Uterus (tissue), 4 donors: ENCODE data around the gene TMEM92. TPM values are rescaled to one million over a fixed set of nuclear protein-coding genes. Genes with fewer than 3 reads are reported as not detected.
"Not testable (repeated sequence)": the region's sequence is repeated elsewhere in the genome, so short reads cannot be mapped to it uniquely, and the experiment has no call there.

Experiments
- DNase-seq, 2 donors: peaks; one replicate each; pipeline ENCODE4 v3.0.0-alpha.2; 2019 to 2020
- H3K27ac ChIP-seq, 2 donors: fragments of 200-600 bp; sonication (generic); 1 replicate in 1 of 2; 2 replicates in 1 of 2; pipeline ENCODE4 v1.5.1; 2016 to 2018
- H3K27me3 ChIP-seq, 2 donors: fragments of 200-600 bp; sonication (generic); one replicate each; pipeline ENCODE4 v1.5.1; 2018 to 2019; ENCODE audit warnings: control low read depth in 1 of 2
- H3K36me3 ChIP-seq, 2 donors: fragments of 200-600 bp; sonication (generic); one replicate each; pipeline ENCODE4 v1.5.1; 2019; ENCODE audit warnings: control low read depth in 1 of 2
- H3K4me1 ChIP-seq, 2 donors: fragments of 200-600 bp; sonication (generic); one replicate each; pipeline ENCODE4 v1.5.1; 2018 to 2019; ENCODE audit warnings: control low read depth in 1 of 2
- H3K4me3 ChIP-seq, 2 donors: fragments of 200-600 bp; sonication (generic); 1 replicate in 1 of 2; 2 replicates in 1 of 2; pipeline ENCODE4 v1.5.1; 2018 to 2019; ENCODE audit warnings: mild to moderate bottlenecking in 1 of 2
- H3K9me3 ChIP-seq, 2 donors: fragments of 200-600 bp; sonication (generic); one replicate each; pipeline ENCODE4 v1.5.1; 2019; ENCODE audit warnings: control low read depth in 1 of 2
- POLR2A ChIP-seq, 2 donors: fragments of 450-650 bp; IDR thresholded peaks; one replicate each; pipeline ENCODE4 v1.6.1; 2016; ENCODE audit warnings: antibody characterized with exemption in 2 of 2, mild to moderate bottlenecking in 1 of 2, moderate library complexity in 1 of 2
- intact Hi-C: fragments of 100-400 bp; cut with DNase I; formaldehyde crosslinking; loops from one replicate; pipeline ENCODE4 v1.15.1; 2023; ENCODE audit warnings: low total_unique reads
- total RNA-seq, 4 donors: library from RNA; depleted of rRNA in 3 of 4; stranded (reverse); fragments of >200 nt in 3 of 4; gene quantifications; one replicate each; pipeline versions ENCODE4 v1.1.0 to v1.2.4, GENCODE V29; 2014 to 2023
- TF ChIP-seq, protein P1 (sequence below), 4 experiments: fragments of 200-600 bp in 2 of 4; fragments of 450-650 bp in 2 of 4; sonication (generic) in 2 of 4; IDR thresholded peaks; one replicate each; pipeline ENCODE4 v1.5.1; 2016 to 2019; ENCODE audit warnings: antibody characterized with exemption in 4 of 4, mild to moderate bottlenecking in 2 of 4, moderate library complexity in 1 of 4
- donor health status: DM: yes; HTN: yes; CAD: no.

The TMEM92 gene
- total RNA-seq, 4 donors from 2014 or later: 0.07 to 0.91 TPM; not detected in 2

DNA sequence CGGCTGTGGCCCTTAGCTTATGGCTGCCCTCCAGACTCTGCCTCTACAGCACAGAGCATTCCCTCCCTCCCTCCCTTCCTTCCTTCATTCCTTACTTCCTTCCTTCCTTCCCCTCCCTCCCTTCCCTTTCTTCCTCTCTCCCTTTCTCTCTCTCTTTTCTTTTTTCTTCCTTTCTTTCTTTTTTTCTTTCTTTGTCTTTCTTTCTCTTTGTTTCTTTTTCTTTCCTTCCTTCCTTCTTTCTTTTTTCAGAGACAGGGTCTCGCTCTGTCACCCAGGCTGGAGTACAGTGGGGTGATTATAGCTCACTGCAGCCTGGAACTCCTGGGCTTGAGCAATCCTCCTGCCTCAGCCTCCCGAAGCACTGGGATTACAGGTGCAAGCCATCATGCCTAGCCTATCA lies 11.7 kb downstream of the TMEM92 start:
- Histone ChIP-seq H3K4me3 (no peak overlapping the region), H3K36me3 (no peaks in the 10 kb centered on the region), H3K9me3 (no peaks in the 10 kb centered on the region), H3K27ac (peak overlapping the region in 1 of 2 donors; percentile 8), H3K27me3 (no peaks in the 10 kb centered on the region), H3K4me1 (peaks cover 0 to 4% of the 10 kb centered on the region in 2 donors)
- DNase-seq: no peak
- intact Hi-C loops: no loop called here
- TF ChIP-seq POLR2A (IDR thresholded peaks at IDR 0.05): no peak
- TF ChIP-seq, protein P1, sequence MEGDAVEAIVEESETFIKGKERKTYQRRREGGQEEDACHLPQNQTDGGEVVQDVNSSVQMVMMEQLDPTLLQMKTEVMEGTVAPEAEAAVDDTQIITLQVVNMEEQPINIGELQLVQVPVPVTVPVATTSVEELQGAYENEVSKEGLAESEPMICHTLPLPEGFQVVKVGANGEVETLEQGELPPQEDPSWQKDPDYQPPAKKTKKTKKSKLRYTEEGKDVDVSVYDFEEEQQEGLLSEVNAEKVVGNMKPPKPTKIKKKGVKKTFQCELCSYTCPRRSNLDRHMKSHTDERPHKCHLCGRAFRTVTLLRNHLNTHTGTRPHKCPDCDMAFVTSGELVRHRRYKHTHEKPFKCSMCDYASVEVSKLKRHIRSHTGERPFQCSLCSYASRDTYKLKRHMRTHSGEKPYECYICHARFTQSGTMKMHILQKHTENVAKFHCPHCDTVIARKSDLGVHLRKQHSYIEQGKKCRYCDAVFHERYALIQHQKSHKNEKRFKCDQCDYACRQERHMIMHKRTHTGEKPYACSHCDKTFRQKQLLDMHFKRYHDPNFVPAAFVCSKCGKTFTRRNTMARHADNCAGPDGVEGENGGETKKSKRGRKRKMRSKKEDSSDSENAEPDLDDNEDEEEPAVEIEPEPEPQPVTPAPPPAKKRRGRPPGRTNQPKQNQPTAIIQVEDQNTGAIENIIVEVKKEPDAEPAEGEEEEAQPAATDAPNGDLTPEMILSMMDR (IDR thresholded peaks at IDR 0.05): no peak

DNA sequence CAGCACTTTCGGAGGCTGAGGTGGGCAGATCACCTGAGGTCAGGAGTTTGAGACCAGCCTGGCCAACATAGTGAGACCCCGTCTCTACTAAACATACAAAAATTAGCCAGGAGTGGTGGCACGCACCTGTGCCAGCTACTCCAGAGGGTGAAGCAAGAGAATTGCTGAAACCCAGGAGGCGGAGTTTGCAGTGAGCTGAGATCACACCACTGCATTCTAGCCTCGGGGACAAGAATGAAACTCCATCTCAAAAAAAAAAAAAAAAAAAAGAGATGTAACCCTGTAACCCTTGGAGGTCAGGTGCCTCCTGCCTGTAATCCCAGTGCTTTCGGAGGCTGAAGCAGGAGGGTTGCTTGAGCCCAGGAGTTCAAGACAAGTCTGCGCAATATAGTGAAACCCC lies 13.0 kb downstream of the TMEM92 start:
- H3K27me3 ChIP-seq, H3K4me1 ChIP-seq, H3K4me3 ChIP-seq, H3K36me3 ChIP-seq, DNase-seq, H3K27ac ChIP-seq, H3K9me3 ChIP-seq, intact Hi-C loops: not testable (repeated sequence)

DNA sequence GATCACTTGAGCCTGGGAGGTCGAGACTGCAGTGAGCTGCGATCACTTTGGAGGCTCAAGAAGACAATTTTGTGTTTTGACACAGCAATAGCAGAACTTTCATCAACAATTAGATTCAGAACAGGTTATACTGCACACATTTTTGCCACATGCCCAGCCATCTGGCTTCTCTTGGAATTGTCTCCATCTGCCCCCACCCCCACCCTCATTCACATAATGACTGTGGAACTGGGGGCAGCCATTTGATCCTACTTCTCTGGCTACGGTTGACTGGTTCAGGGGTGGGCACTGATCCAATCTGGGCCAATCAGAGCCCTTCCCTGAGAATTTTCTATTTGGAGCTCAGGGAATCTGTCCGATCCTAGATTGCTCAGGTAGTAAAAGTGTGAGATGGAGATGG lies 14.0 kb downstream of the TMEM92 start:
- Histone ChIP-seq H3K36me3 (no peaks in the 10 kb centered on the region), H3K9me3 (no peaks in the 10 kb centered on the region), H3K27me3 (no peaks in the 10 kb centered on the region), H3K4me3 (no peak overlapping the region), H3K4me1 (peaks cover 0 to 4% of the 10 kb centered on the region in 2 donors), H3K27ac (peak overlapping the region; percentile 82 to 85)
- TF ChIP-seq, protein P1 (IDR thresholded peaks at IDR 0.05): no peak
- TF ChIP-seq POLR2A (IDR thresholded peaks at IDR 0.05): no peak
- intact Hi-C loops: no loop called here
- no peak for DNase-seq

DNA sequence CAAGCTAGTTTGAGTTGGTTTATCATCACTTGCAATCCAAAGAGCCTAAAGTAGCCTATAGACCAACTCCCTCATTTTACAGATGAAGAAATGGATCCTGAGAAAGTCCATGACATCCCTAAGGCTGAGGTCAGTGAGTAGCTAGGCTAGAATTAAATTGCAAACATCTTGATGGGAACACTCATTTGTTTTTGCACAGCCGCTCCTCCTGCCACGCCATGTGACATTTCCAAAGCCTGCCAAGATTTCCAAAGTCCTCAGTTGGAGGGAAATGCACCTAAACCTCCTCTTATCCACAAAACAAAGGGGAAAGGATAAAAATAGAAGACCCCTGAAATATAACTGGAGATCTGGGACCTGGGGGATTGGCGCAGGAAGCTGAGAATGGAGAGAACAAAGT lies 15.0 kb downstream of the TMEM92 start:
- H3K27me3 ChIP-seq: no peaks in the 10 kb centered on the region
- peak overlapping the region; percentile 82 to 85 for H3K27ac ChIP-seq
- DNase-seq: peak; percentile 54 to 67
- peaks cover 0 to 4% of the 10 kb centered on the region in 2 donors for H3K4me1 ChIP-seq
- H3K36me3 ChIP-seq: no peaks in the 10 kb centered on the region
- no peak for TF ChIP-seq POLR2A (IDR thresholded peaks at IDR 0.05)
- TF ChIP-seq, protein P1 (IDR thresholded peaks at IDR 0.05): no peak
- H3K4me3 ChIP-seq: no peak overlapping the region
- intact Hi-C loops: no loop called here
- no peaks in the 10 kb centered on the region for H3K9me3 ChIP-seq

DNA sequence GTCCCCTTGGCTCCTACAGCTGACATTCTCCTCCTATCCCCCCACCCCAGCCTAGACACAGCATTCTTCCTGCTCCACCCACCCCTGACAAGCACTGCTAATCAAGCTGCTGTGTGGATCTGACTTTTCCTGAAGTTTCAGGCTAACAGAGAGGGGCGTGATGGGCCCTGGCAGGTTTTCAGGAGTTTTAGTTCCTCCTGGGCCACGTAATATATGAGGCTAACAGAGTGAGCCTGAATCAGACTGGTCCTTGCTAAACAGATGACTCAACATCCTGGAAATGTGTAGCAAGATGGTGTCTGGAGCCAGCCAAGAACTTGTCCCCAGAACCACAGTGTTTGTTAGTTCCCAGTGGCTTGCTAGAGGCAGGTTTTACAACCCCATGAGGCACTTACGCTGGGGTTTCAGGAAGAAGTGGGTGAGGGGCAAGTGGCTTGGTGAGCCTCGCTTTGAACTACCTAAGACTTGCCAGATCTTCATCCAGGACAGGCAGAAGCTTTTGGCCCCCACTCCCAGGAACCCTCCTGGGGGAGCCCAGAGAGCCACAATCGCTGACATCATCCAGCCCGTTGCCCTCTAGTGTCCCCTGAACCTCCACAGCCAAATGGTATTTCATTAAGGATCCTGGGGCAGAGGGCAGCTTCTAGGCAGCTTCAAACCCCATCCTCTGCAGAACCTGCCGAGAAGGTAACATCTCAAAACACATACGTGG lies 15.9 kb downstream of the TMEM92 start:
- H3K27ac ChIP-seq: peak overlapping the region; percentile 82 to 85
- H3K9me3 ChIP-seq: no peaks in the 10 kb centered on the region
- peaks cover 0 to 4% of the 10 kb centered on the region in 2 donors for H3K4me1 ChIP-seq
- intact Hi-C loops: no loop called here
- no peaks in the 10 kb centered on the region for H3K36me3 ChIP-seq
- no peaks in the 10 kb centered on the region for H3K27me3 ChIP-seq
- H3K4me3 ChIP-seq: peak overlapping the region in 1 of 2 donors; percentile 3
- peak; percentile 86 to 95 for DNase-seq
- TF ChIP-seq, protein P1 (IDR thresholded peaks at IDR 0.05): no peak
- no peak for TF ChIP-seq POLR2A (IDR thresholded peaks at IDR 0.05)
